ENCODE results near the gene LHFPL4.

DNA sequence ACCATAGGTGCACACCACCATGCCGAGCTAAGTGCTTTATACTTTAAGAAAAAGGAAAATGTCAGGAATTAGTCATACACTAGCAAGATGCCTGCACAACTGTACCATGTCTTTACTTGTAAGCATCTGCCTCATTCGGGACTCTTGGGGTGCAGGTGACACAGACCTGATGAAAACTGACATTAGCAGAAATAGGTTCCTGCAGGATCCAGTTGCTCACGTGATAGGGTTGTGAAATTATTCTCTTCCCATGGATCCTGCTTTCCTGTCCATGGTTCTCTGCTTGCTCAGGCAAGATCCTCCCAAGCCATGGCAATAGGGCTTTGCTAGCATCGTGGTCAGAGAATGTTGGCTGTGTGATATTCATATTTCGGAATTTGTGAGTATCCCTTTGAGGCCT, 10.2 kb upstream of the LHFPL4 start:
- TF ChIP-seq ZNF565 (CRISPR knock-in tag; conservative IDR thresholded peaks at IDR 0.05; ENCODE audit: low read depth), result no peak
- no peak for TF ChIP-seq PATZ1 (CRISPR knock-in tag; IDR thresholded peaks at IDR 0.05; ENCODE audit: borderline replicate concordance)
- TF ChIP-seq CSDC2 (CRISPR knock-in tag; IDR thresholded peaks at IDR 0.05), result no peak
- TF ChIP-seq, protein P1, sequence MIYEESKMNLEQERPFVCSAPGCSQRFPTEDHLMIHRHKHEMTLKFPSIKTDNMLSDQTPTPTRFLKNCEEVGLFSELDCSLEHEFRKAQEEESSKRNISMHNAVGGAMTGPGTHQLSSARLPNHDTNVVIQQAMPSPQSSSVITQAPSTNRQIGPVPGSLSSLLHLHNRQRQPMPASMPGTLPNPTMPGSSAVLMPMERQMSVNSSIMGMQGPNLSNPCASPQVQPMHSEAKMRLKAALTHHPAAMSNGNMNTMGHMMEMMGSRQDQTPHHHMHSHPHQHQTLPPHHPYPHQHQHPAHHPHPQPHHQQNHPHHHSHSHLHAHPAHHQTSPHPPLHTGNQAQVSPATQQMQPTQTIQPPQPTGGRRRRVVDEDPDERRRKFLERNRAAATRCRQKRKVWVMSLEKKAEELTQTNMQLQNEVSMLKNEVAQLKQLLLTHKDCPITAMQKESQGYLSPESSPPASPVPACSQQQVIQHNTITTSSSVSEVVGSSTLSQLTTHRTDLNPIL (CRISPR knock-in tag; IDR thresholded peaks at IDR 0.05; ENCODE audit: low read depth), result no peak
- TF ChIP-seq CSRNP3 (CRISPR knock-in tag; IDR thresholded peaks at IDR 0.05), result no peak
- no peak for TF ChIP-seq GLIS3 (CRISPR knock-in tag; IDR thresholded peaks at IDR 0.05)
- no peak for TF ChIP-seq RARB (CRISPR knock-in tag; IDR thresholded peaks at IDR 0.05)
- TF ChIP-seq, protein P2, sequence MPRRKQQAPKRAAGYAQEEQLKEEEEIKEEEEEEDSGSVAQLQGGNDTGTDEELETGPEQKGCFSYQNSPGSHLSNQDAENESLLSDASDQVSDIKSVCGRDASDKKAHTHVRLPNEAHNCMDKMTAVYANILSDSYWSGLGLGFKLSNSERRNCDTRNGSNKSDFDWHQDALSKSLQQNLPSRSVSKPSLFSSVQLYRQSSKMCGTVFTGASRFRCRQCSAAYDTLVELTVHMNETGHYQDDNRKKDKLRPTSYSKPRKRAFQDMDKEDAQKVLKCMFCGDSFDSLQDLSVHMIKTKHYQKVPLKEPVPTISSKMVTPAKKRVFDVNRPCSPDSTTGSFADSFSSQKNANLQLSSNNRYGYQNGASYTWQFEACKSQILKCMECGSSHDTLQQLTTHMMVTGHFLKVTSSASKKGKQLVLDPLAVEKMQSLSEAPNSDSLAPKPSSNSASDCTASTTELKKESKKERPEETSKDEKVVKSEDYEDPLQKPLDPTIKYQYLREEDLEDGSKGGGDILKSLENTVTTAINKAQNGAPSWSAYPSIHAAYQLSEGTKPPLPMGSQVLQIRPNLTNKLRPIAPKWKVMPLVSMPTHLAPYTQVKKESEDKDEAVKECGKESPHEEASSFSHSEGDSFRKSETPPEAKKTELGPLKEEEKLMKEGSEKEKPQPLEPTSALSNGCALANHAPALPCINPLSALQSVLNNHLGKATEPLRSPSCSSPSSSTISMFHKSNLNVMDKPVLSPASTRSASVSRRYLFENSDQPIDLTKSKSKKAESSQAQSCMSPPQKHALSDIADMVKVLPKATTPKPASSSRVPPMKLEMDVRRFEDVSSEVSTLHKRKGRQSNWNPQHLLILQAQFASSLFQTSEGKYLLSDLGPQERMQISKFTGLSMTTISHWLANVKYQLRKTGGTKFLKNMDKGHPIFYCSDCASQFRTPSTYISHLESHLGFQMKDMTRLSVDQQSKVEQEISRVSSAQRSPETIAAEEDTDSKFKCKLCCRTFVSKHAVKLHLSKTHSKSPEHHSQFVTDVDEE (CRISPR knock-in tag; IDR thresholded peaks at IDR 0.05), result no peak
- TF ChIP-seq, protein P3, sequence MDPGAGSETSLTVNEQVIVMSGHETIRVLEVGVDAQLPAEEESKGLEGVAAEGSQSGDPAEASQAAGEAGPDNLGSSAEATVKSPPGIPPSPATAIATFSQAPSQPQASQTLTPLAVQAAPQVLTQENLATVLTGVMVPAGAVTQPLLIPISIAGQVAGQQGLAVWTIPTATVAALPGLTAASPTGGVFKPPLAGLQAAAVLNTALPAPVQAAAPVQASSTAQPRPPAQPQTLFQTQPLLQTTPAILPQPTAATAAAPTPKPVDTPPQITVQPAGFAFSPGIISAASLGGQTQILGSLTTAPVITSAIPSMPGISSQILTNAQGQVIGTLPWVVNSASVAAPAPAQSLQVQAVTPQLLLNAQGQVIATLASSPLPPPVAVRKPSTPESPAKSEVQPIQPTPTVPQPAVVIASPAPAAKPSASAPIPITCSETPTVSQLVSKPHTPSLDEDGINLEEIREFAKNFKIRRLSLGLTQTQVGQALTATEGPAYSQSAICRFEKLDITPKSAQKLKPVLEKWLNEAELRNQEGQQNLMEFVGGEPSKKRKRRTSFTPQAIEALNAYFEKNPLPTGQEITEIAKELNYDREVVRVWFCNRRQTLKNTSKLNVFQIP (CRISPR knock-in tag; IDR thresholded peaks at IDR 0.05; ENCODE audit: borderline replicate concordance, low read depth), result no peak
- no peak for TF ChIP-seq ZNF8 (CRISPR knock-in tag; IDR thresholded peaks at IDR 0.05)
- no peak for TF ChIP-seq PPARA (CRISPR knock-in tag; IDR thresholded peaks at IDR 0.05; ENCODE audit: borderline replicate concordance)
- no peak for TF ChIP-seq ARNTL (CRISPR knock-in tag; IDR thresholded peaks at IDR 0.05; ENCODE audit: borderline replicate concordance, low read depth)
- TF ChIP-seq BACH2 (CRISPR knock-in tag; IDR thresholded peaks at IDR 0.05; ENCODE audit: borderline replicate concordance), result no peak

All from SK-N-SH treated with all-trans-retinoic acid at 6 μM for 48 hours (cell line).